ENCODE measurements around the gene RERE.

- TF ChIP-seq TCF12 (IDR thresholded peaks at IDR 0.05) (no peak), EP300 (IDR thresholded peaks at IDR 0.05; ENCODE audit: borderline replicate concordance in 1 of 2, low read depth in 1 of 2, low read length in 1 of 2) (no peak), CTCF (IDR thresholded peaks at IDR 0.05) (no peak), PBX3 (IDR thresholded peaks at IDR 0.05) (no peak), ZBTB33 (IDR thresholded peaks at IDR 0.05; ENCODE audit: borderline replicate concordance, low read depth) (no peak), POLR2AphosphoS5 (IDR thresholded peaks at IDR 0.05; ENCODE audit: low read depth, low read length) (no peak), YY1 (IDR thresholded peaks at IDR 0.05; ENCODE audit: low read depth) (no peak), CHD2 (IDR thresholded peaks at IDR 0.05; ENCODE audit: low read length, partially characterized antibody) (no peak), GABPA (IDR thresholded peaks at IDR 0.05; ENCODE audit: low read depth) (no peak), RAD21 (IDR thresholded peaks at IDR 0.05; ENCODE audit: low read length) (no peak)
Measured at GRCh38 chr1:8428441-8428840, 389.0 kb downstream of the RERE start.

All from SK-N-SH (cell line).